Mesendoderm (in vitro differentiated cells): ENCODE data around the gene MDFIC2.

ENCODE experiments used
- DNase-seq: peaks from one replicate; pipeline ENCODE4 v3.0.0; 2013
- H2AK5ac ChIP-seq: 2 replicates; pipeline ENCODE4 v1.6.1; 2013; ENCODE audit warnings: low read length, inconsistent platforms
- H2BK120ac ChIP-seq: 2 replicates; pipeline ENCODE4 v1.6.1; 2013; ENCODE audit warnings: low read depth, mild to moderate bottlenecking, low read length, moderate library complexity, mixed read lengths
- H2BK15ac ChIP-seq: replicated peaks from 2 replicates; pipeline ENCODE4 v1.6.1; 2013; ENCODE audit warnings: low read depth, mild to moderate bottlenecking, moderate library complexity
- H2BK5ac ChIP-seq: 2 replicates; pipeline ENCODE4 v1.6.1; 2013; ENCODE audit warnings: low read length, inconsistent platforms
- H3K18ac ChIP-seq: 2 replicates; pipeline ENCODE4 v1.6.1; 2013; ENCODE audit warnings: mild to moderate bottlenecking, low read length, mixed read lengths
- H3K23ac ChIP-seq: one replicate; pipeline ENCODE4 v1.6.1; 2013; ENCODE audit warnings: low read length
- H3K27ac ChIP-seq: 2 replicates; pipeline ENCODE4 v1.5.1; 2013; ENCODE audit warnings: low read depth, mild to moderate bottlenecking, inconsistent platforms, low read length, moderate library complexity
- H3K27me3 ChIP-seq: 2 replicates; pipeline ENCODE4 v1.6.1; 2013; ENCODE audit warnings: low read length, control low read depth, mild to moderate bottlenecking, inconsistent platforms; ENCODE audit not compliant: insufficient read depth, poor library complexity
- H3K36me3 ChIP-seq: 2 replicates; pipeline ENCODE4 v1.6.1; 2013; ENCODE audit warnings: low read length, inconsistent platforms; ENCODE audit not compliant: control insufficient read depth, insufficient read depth
- H3K4ac ChIP-seq: one replicate; pipeline ENCODE4 v1.6.1; 2013; ENCODE audit warnings: low read depth, mild to moderate bottlenecking, low read length, moderate library complexity
- H3K4me1 ChIP-seq: 2 replicates; pipeline ENCODE4 v1.6.1; 2013; ENCODE audit warnings: low read depth, low read length, inconsistent platforms; ENCODE audit not compliant: control insufficient read depth
- H3K4me2 ChIP-seq: 2 replicates; pipeline ENCODE4 v1.6.1; 2013; ENCODE audit warnings: low read length
- H3K4me3 ChIP-seq: 2 replicates; pipeline ENCODE4 v1.5.1; 2013; ENCODE audit warnings: mild to moderate bottlenecking, low read length
- H3K56ac ChIP-seq: one replicate; pipeline ENCODE4 v1.6.1; 2013; ENCODE audit warnings: low read length
- H3K79me1 ChIP-seq: 2 replicates; pipeline ENCODE4 v1.6.1; 2013; ENCODE audit warnings: low read length, inconsistent platforms
- H3K79me2 ChIP-seq: 2 replicates; pipeline ENCODE4 v1.6.1; 2013; ENCODE audit warnings: mild to moderate bottlenecking, low read length; ENCODE audit not compliant: control insufficient read depth, insufficient read depth
- H3K9ac ChIP-seq: 2 replicates; pipeline ENCODE4 v1.6.1; 2013; ENCODE audit warnings: low read length, inconsistent platforms
- H4K5ac ChIP-seq: one replicate; pipeline ENCODE4 v1.6.1; 2013; ENCODE audit warnings: low read length
- H4K8ac ChIP-seq: one replicate; pipeline ENCODE4 v1.6.1; 2013; ENCODE audit warnings: low read depth, mild to moderate bottlenecking, control low read depth, low read length, moderate library complexity
- WGBS: extraction: QIAGEN DNeasy Blood & Tissue Kit; methylation state at CpG from one replicate; pipeline ENCODE4 v1.1.7; 2013; ENCODE audit warnings: low lambda C conversion rate, missing lambda C conversion rate; ENCODE audit not compliant: insufficient coverage; ENCODE audit errors: extremely low coverage; 5-methylcytosine and 5-hydroxymethylcytosine counted together

MDFIC2 gene

GRCh38 chr3:70149714-70150400 is 162.6 kb downstream of the MDFIC2 start:
- H2AK5ac ChIP-seq: no peak overlapping the region
- H4K8ac ChIP-seq: no peak overlapping the region
- no peaks in the 10 kb centered on the region for H3K79me1 ChIP-seq
- WGBS: 100% methylated on average over 1 of the region's 4 CpGs
- no peaks in the 10 kb centered on the region for H3K79me2 ChIP-seq
- DNase-seq: no peak
- H2BK5ac ChIP-seq: no peak overlapping the region
- no peak overlapping the region for H3K4ac ChIP-seq
- no peaks in the 10 kb centered on the region for H3K36me3 ChIP-seq
- H3K4me1 ChIP-seq: no peaks in the 10 kb centered on the region
- no peak overlapping the region for H3K56ac ChIP-seq
- H3K23ac ChIP-seq: no peak overlapping the region
- H3K27me3 ChIP-seq: no peaks in the 10 kb centered on the region
- no peak overlapping the region for H3K4me3 ChIP-seq
- H4K5ac ChIP-seq: no peak overlapping the region
- H3K27ac ChIP-seq: no peak overlapping the region
- no peak overlapping the region for H3K4me2 ChIP-seq
- H3K9ac ChIP-seq: no peak overlapping the region
- H2BK15ac ChIP-seq: no peak overlapping the region
- no peak overlapping the region for H2BK120ac ChIP-seq
- no peak overlapping the region for H3K18ac ChIP-seq
